Posterior cingulate gyrus (tissue), 11 donors: ENCODE data around the gene DCST2.
A peak's percentile ranks its signal among the peaks of the same experiment; 100 is the strongest.

Source experiments
- DNase-seq, 10 donors: peaks; one replicate each; pipeline versions ENCODE4 v3.0.0 to v3.0.0-alpha.2; 2020 to 2021; ENCODE audit warnings: mixed read lengths in 3 of 10
- intact Hi-C: fragments of 100-400 bp; cut with DNase I; formaldehyde crosslinking; loops from one replicate; pipeline ENCODE4 v1.15.1; 2023

The DCST2 gene

DNA sequence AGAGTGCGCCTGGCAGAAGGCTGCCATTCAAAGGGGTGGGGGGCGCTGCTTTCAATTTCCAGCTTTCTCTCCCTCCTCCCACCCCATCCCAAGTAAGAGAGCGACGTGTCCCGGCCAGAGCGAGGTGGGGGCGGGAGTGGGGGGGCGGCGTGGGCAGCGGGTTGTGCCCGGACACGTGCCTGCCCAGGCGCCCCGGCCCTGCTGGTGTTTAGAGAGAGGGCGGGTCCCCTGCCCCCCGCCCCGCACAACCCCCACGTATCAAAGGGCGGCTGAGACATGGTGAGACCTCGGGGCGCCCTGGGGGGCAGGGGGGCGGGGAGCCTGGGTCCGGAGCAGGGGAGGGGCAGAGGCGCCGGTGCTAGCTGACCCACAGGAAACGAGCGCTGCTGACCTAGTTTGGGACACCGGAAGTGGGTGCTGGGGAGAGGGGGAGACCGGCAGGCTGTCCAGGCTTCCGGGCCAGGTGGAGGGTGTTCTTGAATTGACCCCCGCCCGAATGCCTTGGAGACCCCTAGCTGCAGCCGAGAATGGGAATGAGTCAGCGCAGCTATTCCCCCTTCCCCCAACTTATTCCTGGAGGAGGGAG lies 29.7 kb downstream of the DCST2 start:
- intact Hi-C loops = no loop called here
- DNase-seq = peak in 8 of 10 donors; percentile 30 to 92 (median 61)

DNA sequence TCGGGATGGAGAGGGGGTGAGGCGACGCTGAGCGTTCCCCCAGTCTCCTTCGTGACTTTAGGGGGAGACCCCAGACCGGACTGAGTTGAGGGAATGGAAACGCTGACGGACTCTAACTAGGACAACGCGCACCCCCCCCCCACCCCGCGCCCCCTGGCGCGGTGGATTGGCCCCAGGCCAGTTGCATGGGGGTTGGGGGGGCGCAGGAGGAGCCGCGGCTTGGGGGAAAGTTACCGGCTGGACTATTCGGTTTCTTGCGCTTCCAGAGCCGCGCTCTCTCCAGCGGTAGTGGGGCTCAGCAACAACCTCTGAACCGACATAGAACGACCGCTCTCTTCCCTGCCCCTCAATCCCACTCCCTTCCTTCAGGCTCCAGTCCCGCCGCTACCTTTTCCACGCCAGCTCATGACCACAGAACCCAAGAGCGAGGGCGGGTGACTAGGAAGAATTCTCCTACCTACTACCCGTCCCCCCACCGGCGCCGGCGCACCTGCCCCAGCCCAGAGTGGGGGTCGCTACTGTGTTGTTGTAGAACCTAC lies 30.3 kb downstream of the DCST2 start:
- intact Hi-C loops = no loop called here
- DNase-seq = peak in 2 of 10 donors; percentile 17 to 51

DNA sequence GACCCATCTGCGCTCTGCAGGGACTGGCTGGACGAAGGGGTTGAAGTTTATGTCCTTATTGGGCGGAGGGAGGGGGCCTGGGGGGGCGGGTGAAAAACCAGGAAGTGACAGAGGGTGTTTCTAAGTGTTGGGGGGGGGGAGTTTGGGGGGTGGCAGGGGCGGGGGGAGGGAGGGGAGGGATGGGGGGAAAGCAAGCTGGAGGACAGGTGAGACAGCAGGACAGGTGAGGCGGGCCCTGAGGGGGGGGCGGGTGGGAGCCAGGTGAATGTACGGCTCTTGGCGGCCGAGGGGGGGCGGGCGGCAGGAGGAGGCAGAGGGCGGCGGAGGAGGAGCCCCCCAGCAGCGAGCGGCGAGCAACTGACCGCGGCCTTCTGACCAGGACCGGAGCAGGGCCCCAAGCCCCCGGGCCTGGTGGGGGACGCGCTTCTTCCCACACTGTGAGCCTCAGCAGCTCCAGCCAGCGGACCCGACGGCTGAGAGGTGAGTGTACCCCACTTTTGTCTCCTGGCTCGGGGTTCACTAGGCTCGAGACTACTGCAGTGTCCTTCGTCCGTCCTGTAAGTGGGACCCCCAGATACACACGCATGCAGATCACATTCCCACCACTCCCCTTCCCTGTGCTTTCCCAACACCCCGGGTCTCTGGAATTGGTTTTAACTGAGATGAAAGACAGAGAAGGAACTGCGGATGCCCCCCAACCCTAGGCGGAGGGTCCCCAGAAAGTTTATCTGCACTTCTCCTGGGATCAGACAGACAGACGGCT lies 30.9 kb downstream of the DCST2 start, which contains the start of gene ZBTB7B:
TSS of gene ZBTB7B (plus strand) at position 339 of the 763 bp plus-strand sequence. CDS start 11,859 bp downstream, outside the sequence.
- DNase-seq = peak in 3 of 10 donors; percentile 21 to 72 (median 70)
- intact Hi-C loops = no loop called here

DNA sequence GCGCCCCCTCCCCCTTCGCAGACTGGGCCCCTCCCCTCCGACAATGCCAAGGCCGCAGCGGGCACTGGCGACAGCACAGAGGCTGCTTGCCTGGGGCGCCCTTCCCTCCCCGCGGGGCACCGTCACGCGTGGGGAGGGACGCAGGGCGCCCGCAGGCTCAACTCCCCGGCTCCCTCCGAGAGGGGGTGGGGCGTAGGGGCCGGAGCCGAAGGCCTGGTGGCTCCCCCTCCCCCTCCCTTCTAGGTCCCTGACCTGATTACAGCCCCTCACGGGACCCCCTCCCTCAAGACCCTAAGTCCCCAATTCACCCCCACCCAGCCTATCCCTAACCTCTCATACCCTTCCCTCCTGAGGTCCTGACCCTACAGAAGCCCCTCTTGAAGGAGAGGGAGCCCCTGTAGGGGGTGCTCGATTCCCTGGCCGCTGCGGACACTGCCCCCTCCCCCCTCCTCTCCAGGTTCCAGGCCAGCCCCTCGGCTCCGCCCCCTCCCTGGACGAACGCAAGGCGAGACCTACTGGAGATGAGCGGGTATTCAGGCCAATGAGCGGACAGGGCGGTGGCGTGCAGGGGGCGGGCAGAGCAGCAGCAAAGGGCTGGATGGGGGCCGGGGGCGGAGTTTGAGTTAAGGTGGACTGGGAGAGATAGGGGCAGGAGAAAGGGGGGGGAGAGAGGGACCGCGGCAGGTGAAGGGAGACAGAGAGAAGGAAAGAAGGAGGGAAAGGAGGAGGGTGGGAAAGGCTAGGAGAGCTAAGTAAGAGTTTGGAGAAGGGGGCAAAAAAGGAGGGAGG lies 31.7 kb downstream of the DCST2 start:
- intact Hi-C loops = no loop called here
- peak; percentile 100 for DNase-seq

DNA sequence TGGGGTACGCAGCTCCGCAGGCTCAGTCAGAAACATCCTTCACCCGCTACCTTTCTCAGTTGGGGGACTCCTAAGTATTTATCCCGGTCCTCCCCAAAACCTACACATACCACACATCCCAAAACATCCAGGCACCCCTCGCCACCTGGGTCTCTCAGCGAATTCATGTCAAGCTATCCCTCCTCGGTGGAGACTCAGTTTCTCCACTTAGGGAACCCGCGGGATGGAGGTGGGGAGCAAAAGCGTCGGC lies 32.2 kb downstream of the DCST2 start:
- no peak for DNase-seq
- intact Hi-C loops = no loop called here

DNA sequence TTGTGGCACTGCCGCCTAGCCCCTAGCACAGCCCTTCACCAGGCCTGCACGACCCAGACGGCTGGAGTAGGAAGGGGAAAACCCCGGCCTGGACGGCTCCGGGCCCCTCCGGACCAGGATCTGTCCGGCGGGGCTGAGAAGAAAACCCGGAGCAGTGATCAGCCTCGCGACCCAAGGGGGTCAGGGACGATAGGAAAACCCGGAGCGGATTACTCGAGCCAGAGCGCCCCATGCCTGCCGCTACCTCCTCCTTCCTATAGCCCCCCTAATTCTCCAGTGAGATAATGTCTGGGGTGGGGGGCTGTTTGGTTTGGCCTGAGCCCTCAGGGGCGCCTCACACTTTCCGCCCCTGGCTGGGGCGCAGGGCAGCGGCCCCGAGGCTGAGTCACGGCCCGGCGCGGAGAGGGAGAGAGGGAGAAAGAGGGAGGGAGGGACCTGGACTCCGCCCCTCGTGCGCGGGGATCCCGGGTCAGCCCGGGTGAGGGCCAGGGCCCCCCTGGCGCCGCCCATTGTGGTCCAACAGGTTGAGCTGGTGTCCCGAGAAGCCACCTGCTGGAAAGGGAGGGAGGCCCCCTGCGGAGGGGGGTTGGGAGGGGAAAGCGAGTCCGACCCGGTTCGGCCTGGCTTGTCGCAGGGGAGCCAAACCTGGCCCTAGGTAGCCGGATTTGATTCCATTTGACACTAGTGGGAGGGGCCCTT lies 32.7 kb downstream of the DCST2 start:
- peak; percentile 76 to 96 (median 80) for DNase-seq
- intact Hi-C loops = no loop called here

DNA sequence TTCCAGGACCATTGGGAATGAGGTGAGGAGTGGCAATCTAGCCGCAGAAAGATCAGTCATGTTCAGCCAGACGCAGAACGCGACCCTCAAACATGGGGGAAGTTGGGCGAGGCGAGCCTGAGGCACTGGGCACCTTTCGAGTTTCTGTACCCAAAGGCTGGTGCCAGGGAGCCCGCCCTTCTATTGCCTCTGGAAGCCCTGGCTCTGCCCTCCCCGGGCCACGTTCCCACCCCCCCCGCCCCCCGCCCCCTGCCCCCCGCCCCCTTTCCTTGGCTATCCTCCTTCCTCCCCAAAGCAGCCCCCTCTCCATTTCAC lies 33.2 kb downstream of the DCST2 start:
- intact Hi-C loops = no loop called here
- peak in 2 of 10 donors; percentile 46 to 72 for DNase-seq

DNA sequence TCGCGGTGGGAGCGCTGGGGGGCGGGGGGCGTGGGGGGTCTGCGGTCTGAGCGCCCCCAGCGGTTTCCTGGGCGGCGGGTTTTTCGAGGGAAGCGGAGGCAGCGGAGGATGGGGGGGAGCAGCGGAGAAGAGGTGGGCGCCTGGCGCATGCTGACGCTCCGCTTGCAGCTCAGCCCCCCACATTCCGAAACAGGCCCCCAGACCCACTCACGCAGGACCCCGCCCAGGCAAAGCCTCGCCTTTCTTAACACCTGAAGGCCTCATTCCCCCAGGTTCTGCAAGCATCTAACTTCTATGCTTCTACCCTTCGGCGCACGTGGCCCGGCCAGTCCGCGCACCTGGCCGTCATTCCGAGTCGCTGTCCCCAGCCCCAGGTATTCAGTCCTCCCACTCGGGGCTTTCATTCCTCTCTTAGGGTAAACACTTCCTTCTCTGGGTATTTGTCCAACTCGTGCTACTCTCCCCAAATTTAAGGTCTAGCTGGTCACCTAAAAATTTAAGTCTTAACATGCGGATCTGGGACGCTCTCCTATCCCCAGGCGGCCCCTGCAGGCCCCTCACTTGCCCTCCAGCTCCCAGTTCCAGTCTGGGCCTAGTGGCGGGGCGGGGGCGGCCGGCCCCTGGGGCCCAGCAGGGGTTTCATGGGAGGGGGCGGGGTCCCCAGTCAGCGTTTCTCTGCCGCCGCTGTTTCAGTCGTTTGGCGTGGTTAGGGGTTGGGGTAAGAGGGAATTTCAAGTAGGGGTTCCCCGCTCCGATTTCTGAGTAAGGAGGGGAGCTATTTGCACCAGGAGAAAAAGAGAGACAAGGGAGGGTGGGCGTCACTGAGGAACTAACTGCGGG lies 33.8 kb downstream of the DCST2 start:
- intact Hi-C loops = loop anchor here (5.0 kb wide), 1 partner anchor 37 kb away; the partner anchor contains the start of gene PYGO2
- peak in 2 of 10 donors; percentile 52 to 75 for DNase-seq

DNA sequence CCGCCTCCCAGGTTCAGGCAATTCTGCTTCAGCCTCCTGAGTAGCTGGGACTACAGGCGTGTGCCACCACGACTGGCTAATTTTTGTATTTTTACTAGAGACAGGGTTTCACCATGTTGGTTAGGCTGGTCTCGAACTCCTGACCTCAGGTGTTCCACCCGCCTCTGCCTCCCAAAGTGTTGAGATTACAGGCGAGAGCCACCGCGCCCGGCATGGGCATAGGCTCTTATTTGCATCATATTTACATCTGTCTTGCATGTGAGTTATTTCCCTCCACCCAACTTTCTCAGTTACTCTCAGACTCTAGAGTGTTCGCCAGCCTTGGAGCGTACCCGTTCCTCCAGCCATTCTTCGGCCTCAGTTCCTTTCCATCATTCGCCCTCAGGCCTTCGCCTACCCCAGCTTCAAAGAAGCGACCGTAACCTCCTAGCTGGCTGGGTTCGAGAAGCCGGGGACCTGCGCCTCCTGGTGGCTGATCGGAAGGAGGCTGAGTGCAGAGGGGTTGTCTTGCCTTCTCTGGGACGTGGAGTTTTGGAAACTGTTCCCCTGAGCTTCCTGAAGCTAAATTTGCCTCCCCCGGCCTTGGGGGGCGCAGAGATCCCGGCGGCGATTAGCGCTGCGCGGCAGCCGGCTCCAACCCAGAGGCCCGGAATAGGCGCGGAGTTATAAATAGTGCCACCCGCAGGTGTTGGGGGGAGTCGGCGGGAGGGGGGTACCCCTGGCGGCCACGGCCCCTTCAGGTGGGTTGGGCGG lies 34.6 kb downstream of the DCST2 start:
- intact Hi-C loops = loop anchor here (5.0 kb wide), 1 partner anchor 37 kb away; the partner anchor contains the start of gene PYGO2
- DNase-seq = peak; percentile 15 to 93 (median 69)

DNA sequence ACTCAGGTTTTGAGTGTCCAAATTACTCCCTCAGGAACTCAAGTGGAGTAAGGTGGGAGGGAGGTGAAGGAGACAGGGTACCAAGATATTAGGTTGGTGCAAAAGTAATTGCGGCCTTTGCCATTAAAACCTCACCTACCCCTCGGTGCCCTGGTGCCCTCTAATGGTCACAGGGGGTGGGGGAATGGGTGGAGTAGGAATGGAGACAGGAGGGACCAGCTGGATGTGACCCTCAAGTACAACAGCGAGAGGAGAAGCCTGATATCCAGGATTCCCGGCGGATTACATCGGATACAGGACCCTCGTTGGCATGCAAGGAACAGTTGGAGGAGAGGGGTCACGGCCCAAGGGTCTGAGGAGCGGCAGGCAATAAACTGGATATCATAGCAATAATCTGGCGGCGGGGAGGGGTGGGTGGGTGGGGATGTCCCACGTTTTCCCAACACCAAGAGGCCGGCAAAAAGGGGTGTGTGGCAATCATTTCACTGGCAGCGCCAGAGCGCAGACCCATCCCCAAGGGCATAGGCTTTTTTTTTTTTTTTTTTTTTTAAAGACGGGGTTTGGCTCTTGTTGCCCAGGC lies 35.3 kb downstream of the DCST2 start:
- intact Hi-C loops = loop anchor here (5.0 kb wide), 1 partner anchor 36 kb away; the partner anchor contains the start of gene PYGO2
- DNase-seq = peak in 2 of 10 donors; percentile 24 to 31

DNA sequence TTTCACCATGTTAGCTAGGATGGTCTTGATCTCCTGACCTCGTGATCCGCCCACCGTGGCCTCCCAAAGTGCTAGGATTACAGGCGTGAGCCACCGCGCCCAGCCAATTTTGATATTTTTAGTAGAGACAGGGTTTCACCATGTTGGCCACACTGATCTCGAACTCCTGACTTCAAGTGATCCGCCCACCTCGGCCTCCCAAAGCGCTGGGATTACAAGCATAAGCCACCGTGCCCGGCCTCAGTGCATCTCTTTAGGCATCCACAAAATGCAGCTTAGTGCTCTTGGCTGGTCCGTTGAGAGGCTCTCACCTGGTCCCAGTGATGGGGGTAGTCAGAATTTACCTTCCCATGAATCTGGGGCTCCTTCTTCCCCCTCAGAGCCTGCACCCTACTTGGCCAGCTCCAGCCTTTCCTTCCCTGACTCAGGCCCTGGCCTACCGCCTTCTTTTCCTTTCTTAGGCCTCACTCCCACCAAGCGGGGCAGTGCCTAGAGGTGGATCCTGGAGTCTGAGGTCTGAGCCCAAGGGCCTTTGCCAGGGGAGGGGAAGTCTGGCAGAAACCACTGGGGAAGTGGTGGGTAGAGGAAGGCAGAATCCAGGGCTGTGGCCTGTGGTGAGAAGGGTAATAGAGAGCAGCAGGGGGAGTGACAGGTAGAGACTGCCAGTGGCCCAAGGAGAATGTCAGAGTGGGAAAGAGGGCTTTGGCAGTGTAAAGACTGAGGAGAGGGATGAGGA lies 36.4 kb downstream of the DCST2 start:
- peak in 2 of 10 donors; percentile 39 to 59 for DNase-seq
- intact Hi-C loops = loop anchor here (5.0 kb wide), 1 partner anchor 35 kb away; the partner anchor contains the start of gene PYGO2

DNA sequence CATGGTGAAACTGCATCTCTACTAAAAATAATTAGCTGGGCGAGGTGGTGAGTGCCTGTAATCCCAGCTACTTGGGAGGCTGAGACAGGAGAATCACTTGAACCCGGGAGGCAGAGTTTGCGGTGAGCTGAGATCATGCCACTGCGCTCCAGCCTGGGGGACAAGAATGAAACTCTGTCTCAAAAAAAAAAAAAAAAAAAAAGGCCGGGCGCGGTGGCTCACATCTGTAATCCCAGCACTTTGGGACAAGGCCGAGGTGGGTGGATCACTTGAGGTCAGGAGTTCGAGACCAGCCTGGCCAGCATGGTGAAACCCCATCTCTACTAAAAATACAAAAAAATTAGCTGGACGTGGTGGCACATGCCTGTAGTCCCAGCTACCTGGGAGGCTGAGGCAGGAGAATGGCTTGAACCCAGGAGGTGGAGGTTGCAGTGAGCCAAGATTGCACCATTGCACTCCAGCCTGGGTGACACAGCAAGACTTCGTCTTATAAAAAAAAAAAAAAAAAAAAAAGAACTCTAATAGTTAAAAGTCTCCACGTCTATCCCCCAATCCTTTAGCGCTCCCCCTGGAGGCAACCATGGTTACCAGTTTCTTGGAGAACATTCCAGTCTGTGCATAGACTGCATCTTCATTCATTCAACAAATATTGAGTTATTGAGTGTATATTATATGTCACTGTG lies 38.1 kb downstream of the DCST2 start:
- intact Hi-C loops = loop anchor here (5.0 kb wide), 1 partner anchor 33 kb away; the partner anchor contains the start of gene PYGO2
- DNase-seq = peak in 2 of 10 donors; percentile 31 to 54

DNA sequence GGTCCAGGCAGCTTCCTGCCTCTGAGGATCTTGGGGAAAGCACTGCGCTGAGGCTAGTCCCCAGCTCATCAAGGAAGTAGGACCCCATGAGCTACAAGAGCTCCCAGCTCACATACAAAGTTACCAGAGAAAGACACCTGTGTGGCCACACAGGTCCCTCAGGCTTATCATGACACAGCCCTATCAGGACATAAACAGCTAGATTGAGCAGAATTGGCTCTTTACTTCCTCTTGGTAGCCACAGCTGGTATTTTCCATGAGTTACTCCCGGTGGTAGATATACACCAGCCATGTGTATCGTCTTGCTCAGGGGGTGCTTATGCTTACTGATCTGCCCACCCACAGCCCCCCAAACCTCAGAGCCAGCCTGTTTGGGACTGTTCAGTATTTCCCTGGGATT lies 39.0 kb downstream of the DCST2 start:
- intact Hi-C loops = no loop called here
- peak in 2 of 10 donors; percentile 20 to 35 for DNase-seq

DNA sequence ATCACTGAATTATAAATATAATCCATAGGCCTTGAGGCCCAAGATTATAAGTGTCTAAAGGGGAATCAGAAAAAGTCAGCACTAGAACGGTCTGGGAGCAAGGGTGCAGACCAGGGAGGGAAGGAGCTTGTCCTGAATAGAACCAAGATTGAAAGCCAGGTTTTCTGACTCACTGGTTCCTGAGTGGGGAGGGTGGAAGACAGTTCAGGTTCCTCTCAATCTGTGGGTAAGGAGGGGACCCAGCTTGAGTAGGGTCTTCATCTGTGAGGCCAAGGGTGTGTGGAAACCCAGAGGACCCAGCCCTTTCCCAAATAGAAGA lies 39.4 kb downstream of the DCST2 start:
- no peak for DNase-seq
- intact Hi-C loops = no loop called here

DNA sequence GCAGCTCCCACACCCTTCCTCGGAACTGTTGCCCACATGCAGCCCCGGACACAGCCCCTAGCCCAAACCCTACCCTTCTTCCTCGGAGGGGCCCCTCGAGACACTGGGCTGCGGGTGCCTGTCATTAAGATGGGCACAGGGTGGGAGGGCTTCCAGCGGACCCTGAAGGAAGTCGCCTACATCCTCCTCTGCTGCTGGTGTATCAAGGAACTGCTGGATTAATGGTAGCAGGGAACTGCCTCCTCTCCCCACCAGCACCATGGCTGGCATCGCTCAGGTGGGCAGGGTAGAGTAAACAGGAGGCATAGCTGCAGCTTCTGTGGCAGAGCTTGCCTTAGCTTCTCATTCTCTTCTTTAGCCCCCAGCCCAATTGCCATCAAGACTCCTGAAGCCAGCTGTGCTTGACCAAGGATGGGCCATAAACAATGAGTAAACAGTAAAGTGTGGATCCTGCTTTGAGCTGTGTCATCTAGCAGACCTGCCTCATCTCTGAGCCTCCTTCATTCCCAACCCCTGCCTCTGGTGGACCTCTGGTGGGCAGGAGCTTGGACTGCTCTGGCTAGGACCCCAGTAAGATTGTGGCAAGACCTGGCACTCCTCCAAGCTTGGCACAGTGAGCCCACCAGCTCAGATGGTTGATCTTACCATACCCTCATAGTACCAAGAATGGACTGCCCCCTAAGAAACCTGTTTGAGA lies 39.9 kb downstream of the DCST2 start, which contains the start of gene LENEP:
TSS of gene LENEP (plus strand) at position 15 of the 697 bp plus-strand sequence. CDS start at position 37, 22 bp downstream.
- DNase-seq = peak in 3 of 10 donors; percentile 8 to 72 (median 55)
- intact Hi-C loops = no loop called here
